Mononuclear cell (primary cell): ENCODE data around the gene VWF. TPM values are rescaled to one million over a fixed set of nuclear protein-coding genes. Genes with fewer than 3 reads are reported as not detected.
"Not testable (repeated sequence)": the region's sequence is repeated elsewhere in the genome, so short reads cannot be mapped to it uniquely, and the experiment has no call there.

ENCODE experiments used
- H3K27me3 ChIP-seq: 2 replicates; pipeline ENCODE4 v1.6.0; 2011; ENCODE audit warnings: low read length, control low read depth; ENCODE audit not compliant: insufficient read depth
- H3K4me1 ChIP-seq: 2 replicates; pipeline ENCODE4 v1.5.1; 2011; ENCODE audit warnings: mild to moderate bottlenecking, low read length, control low read depth; ENCODE audit not compliant: insufficient read depth
- H3K4me3 ChIP-seq: 2 replicates; pipeline ENCODE4 v1.5.1; 2011; ENCODE audit warnings: mild to moderate bottlenecking, low read length, moderate library complexity
- H3K9me3 ChIP-seq: 2 replicates; pipeline ENCODE4 v1.5.1; 2011; ENCODE audit warnings: low read depth, mild to moderate bottlenecking, control low read depth, low read length
- total RNA-seq: library from RNA; depleted of rRNA; stranded (reverse); fragments of >200 nt; gene quantifications from one replicate; pipeline ENCODE4 v1.2.3, GENCODE V29; 2012

VWF gene
- 0.63 TPM for total RNA-seq

- no peak within 1 kb of the TSS for H3K4me3 ChIP-seq
- H3K27me3 ChIP-seq = no peaks in the 10 kb centered on the region
- no peaks in the 10 kb centered on the region for H3K9me3 ChIP-seq
- no peaks in the 10 kb centered on the region for H3K4me1 ChIP-seq
Measured at GRCh38 chr12:6124411-6125309, at the start of gene VWF. Gene VWF, minus strand, starts transcription at chr12:6124670. Its CDS starts 1,474 bp downstream, at chr12:6123196.

- H3K9me3 ChIP-seq = no peaks in the 10 kb centered on the region
- H3K4me1 ChIP-seq = peaks cover 26% of the 10 kb centered on the region
- no peak overlapping the region for H3K4me3 ChIP-seq
- H3K27me3 ChIP-seq = no peaks in the 10 kb centered on the region
Measured at GRCh38 chr12:6172862-6173261, 48.4 kb upstream of the VWF start.

GRCh38 chr12:6172086-6172485 is 47.6 kb upstream of the VWF start:
- H3K9me3 ChIP-seq = no peaks in the 10 kb centered on the region
- H3K4me1 ChIP-seq = peaks cover 33% of the 10 kb centered on the region
- no peaks in the 10 kb centered on the region for H3K27me3 ChIP-seq
- H3K4me3 ChIP-seq = no peak overlapping the region

- no peak overlapping the region for H3K4me3 ChIP-seq
- H3K4me1 ChIP-seq = peaks cover 39% of the 10 kb centered on the region
- H3K9me3 ChIP-seq = no peaks in the 10 kb centered on the region
- H3K27me3 ChIP-seq = no peaks in the 10 kb centered on the region
Measured at GRCh38 chr12:6171409-6172015, 47.0 kb upstream of the VWF start.

GRCh38 chr12:6167327-6168280 is 43.1 kb upstream of the VWF start:
- Histone ChIP-seq H3K9me3 (no peaks in the 10 kb centered on the region), H3K4me3 (no peak overlapping the region), H3K4me1 (peaks cover 58% of the 10 kb centered on the region), H3K27me3 (no peaks in the 10 kb centered on the region)

GRCh38 chr12:6166808-6167207 is 42.3 kb upstream of the VWF start:
- Histone ChIP-seq H3K4me1 (peaks cover 59% of the 10 kb centered on the region), H3K4me3 (no peak overlapping the region), H3K27me3 (no peaks in the 10 kb centered on the region), H3K9me3 (no peaks in the 10 kb centered on the region)

- H3K4me3 ChIP-seq = no peak overlapping the region
- H3K4me1 ChIP-seq = peaks cover 58% of the 10 kb centered on the region
- H3K9me3 ChIP-seq = no peaks in the 10 kb centered on the region
- no peaks in the 10 kb centered on the region for H3K27me3 ChIP-seq
Measured at GRCh38 chr12:6165395-6165794, 40.9 kb upstream of the VWF start.

- H3K9me3 ChIP-seq = no peaks in the 10 kb centered on the region
- no peaks in the 10 kb centered on the region for H3K27me3 ChIP-seq
- H3K4me1 ChIP-seq = peaks cover 40% of the 10 kb centered on the region
- H3K4me3 ChIP-seq = no peak overlapping the region
Measured at GRCh38 chr12:6163416-6164060, 39.1 kb upstream of the VWF start.

GRCh38 chr12:6161124-6161882 is 36.8 kb upstream of the VWF start:
- H3K27me3 ChIP-seq = no peaks in the 10 kb centered on the region
- H3K4me1 ChIP-seq = peaks cover 17% of the 10 kb centered on the region
- H3K4me3 ChIP-seq = no peak overlapping the region
- no peaks in the 10 kb centered on the region for H3K9me3 ChIP-seq

GRCh38 chr12:6160049-6160649 is 35.7 kb upstream of the VWF start:
- H3K4me3 ChIP-seq, H3K9me3 ChIP-seq, H3K27me3 ChIP-seq: not testable (repeated sequence)
- H3K4me1 ChIP-seq = peaks cover 14% of the 10 kb centered on the region

- not testable (repeated sequence) for H3K4me3 ChIP-seq, H3K9me3 ChIP-seq, H3K27me3 ChIP-seq
- peaks cover 14% of the 10 kb centered on the region for H3K4me1 ChIP-seq
Measured at GRCh38 chr12:6159166-6160011, 34.9 kb upstream of the VWF start.

GRCh38 chr12:6158749-6159148 is 34.3 kb upstream of the VWF start:
- no peak overlapping the region for H3K4me3 ChIP-seq
- H3K4me1 ChIP-seq = peaks cover 12% of the 10 kb centered on the region
- H3K27me3 ChIP-seq = no peaks in the 10 kb centered on the region
- no peaks in the 10 kb centered on the region for H3K9me3 ChIP-seq

- Histone ChIP-seq H3K4me1 (peaks cover 7% of the 10 kb centered on the region), H3K4me3 (no peak overlapping the region), H3K27me3 (no peaks in the 10 kb centered on the region), H3K9me3 (no peaks in the 10 kb centered on the region)
Measured at GRCh38 chr12:6158255-6158654, 33.8 kb upstream of the VWF start.
